Natural killer cell (primary cell): ENCODE results near the gene CCDC182. TPM values are rescaled to one million over a fixed set of nuclear protein-coding genes. Genes with fewer than 3 reads are reported as not detected.

Experiments used
- ATAC-seq, 3 donors: fragments of 150-1000 bp in 2 of 3; fragments of 200-7000 bp in 1 of 3; cut with Tn5 transposase; 1 replicate in 1 of 3; 2 replicates in 2 of 3; pipeline ENCODE4 v1.10.0; 2021; ENCODE audit warnings: mild to moderate bottlenecking in 2 of 3, moderate library complexity in 2 of 3
- DNase-seq, 2 donors: peaks; one replicate each; pipeline versions ENCODE4 v3.0.0 to v3.0.0-alpha.2; 2013 to 2021; ENCODE audit warnings: mixed read lengths in 1 of 2
- H3K27ac ChIP-seq: one replicate; pipeline ENCODE4 v1.5.1; 2013; ENCODE audit warnings: mild to moderate bottlenecking, low read length
- H3K27me3 ChIP-seq: one replicate; pipeline ENCODE4 v1.6.1; 2013; ENCODE audit warnings: low read length; ENCODE audit not compliant: control insufficient read depth, insufficient read depth
- H3K36me3 ChIP-seq: one replicate; pipeline ENCODE4 v1.6.1; 2013; ENCODE audit warnings: low read length; ENCODE audit not compliant: control insufficient read depth, insufficient read depth
- H3K4me1 ChIP-seq: one replicate; pipeline ENCODE4 v1.6.1; 2013; ENCODE audit warnings: low read length; ENCODE audit not compliant: control insufficient read depth, insufficient read depth
- H3K4me3 ChIP-seq: one replicate; pipeline ENCODE4 v1.5.1; 2013; ENCODE audit warnings: low read length
- H3K9me3 ChIP-seq: one replicate; pipeline ENCODE4 v1.6.1; 2013; ENCODE audit warnings: low read length; ENCODE audit not compliant: control insufficient read depth, insufficient read depth
- H3K27ac Mint-ChIP-seq, 2 donors: one replicate each; pipeline ENCODE4 v1.8.0; 2022; ENCODE audit warnings: mild to moderate bottlenecking in 2 of 2, mixed read lengths in 2 of 2, moderate library complexity in 1 of 2
- H3K27me3 Mint-ChIP-seq, 2 donors: one replicate each; pipeline ENCODE4 v1.8.0; 2022; ENCODE audit warnings: low read depth in 2 of 2, mixed read lengths in 2 of 2
- H3K36me3 Mint-ChIP-seq: one replicate; pipeline ENCODE4 v1.8.0; 2022; ENCODE audit warnings: mixed read lengths
- H3K4me1 Mint-ChIP-seq, 2 donors: one replicate each; pipeline ENCODE4 v1.8.0; 2022; ENCODE audit warnings: mixed read lengths in 2 of 2
- H3K4me3 Mint-ChIP-seq: one replicate; pipeline ENCODE4 v1.8.0; 2022; ENCODE audit warnings: mild to moderate bottlenecking, moderate library complexity, mixed read lengths
- H3K9me3 Mint-ChIP-seq, 2 donors: one replicate each; pipeline ENCODE4 v1.8.0; 2022; ENCODE audit warnings: mixed read lengths in 2 of 2
- CTCF ChIP-seq: fragments of 200-600 bp; IDR thresholded peaks from one replicate; pipeline ENCODE4 v1.8.0; 2022; ENCODE audit warnings: antibody characterized with exemption
- WGBS: methylation state at CpG from one replicate; pipeline ENCODE4 v1.1.7; 2013; ENCODE audit warnings: missing lambda C conversion rate; ENCODE audit not compliant: insufficient coverage; 5-methylcytosine and 5-hydroxymethylcytosine counted together
- intact Hi-C: fragments of 100-400 bp; cut with micrococcal nuclease; formaldehyde crosslinking; loops from one replicate; pipeline ENCODE4 v1.14.2; 2022
- total RNA-seq, 4 donors: library from RNA; stranded (reverse); fragments of 120-200 nt in 1 of 4; gene quantifications; one replicate each; pipeline versions ENCODE4 v1.2.3 to v1.2.4, GENCODE V29; 2013 to 2022

The CCDC182 gene
- total RNA-seq, 3 donors from 2014 or later (not counting 1 experiment from before 2014, with no cell fraction given) = not detected

- no peak for ATAC-seq
- no peaks in the 10 kb centered on the region for H3K4me1 Mint-ChIP-seq
- Histone ChIP-seq H3K27ac (no peak overlapping the region), H3K4me1 (no peaks in the 10 kb centered on the region), H3K4me3 (no peak overlapping the region), H3K9me3 (no peaks in the 10 kb centered on the region), H3K36me3 (no peaks in the 10 kb centered on the region), H3K27me3 (no peaks in the 10 kb centered on the region)
- H3K36me3 Mint-ChIP-seq = no peaks in the 10 kb centered on the region
- intact Hi-C loops = no loop called here
- H3K27me3 Mint-ChIP-seq = peaks cover 20 to 53% of the 10 kb centered on the region in 2 donors
- TF ChIP-seq CTCF = no peak
- H3K4me3 Mint-ChIP-seq = no peak overlapping the region
- no peaks in the 10 kb centered on the region for H3K9me3 Mint-ChIP-seq
- no peak for DNase-seq
- H3K27ac Mint-ChIP-seq = no peak overlapping the region
- WGBS = 95% methylated on average over 5 of the region's 6 CpGs
Measured at GRCh38 chr17:57767561-57767960, 22.5 kb upstream of the CCDC182 start.

- Histone ChIP-seq H3K4me1 (no peaks in the 10 kb centered on the region), H3K9me3 (no peaks in the 10 kb centered on the region), H3K36me3 (no peaks in the 10 kb centered on the region), H3K27me3 (no peaks in the 10 kb centered on the region), H3K27ac (no peak overlapping the region), H3K4me3 (no peak overlapping the region)
- TF ChIP-seq CTCF = no peak
- intact Hi-C loops = no loop called here
- Mint-ChIP-seq H3K36me3 (no peaks in the 10 kb centered on the region), H3K4me3 (no peak overlapping the region), H3K27me3 (peaks cover 15 to 49% of the 10 kb centered on the region in 2 donors), H3K9me3 (no peaks in the 10 kb centered on the region), H3K4me1 (no peaks in the 10 kb centered on the region), H3K27ac (no peak overlapping the region)
- 86% methylated on average over 2 of the region's 2 CpGs for WGBS
- ATAC-seq (no peak), DNase-seq (no peak)
Measured at GRCh38 chr17:57766318-57766943, 21.3 kb upstream of the CCDC182 start.

GRCh38 chr17:57762452-57763395 is 17.6 kb upstream of the CCDC182 start:
- 91% methylated on average over 19 of the region's 19 CpGs for WGBS
- Histone ChIP-seq H3K9me3 (no peaks in the 10 kb centered on the region), H3K4me3 (no peak overlapping the region), H3K27ac (no peak overlapping the region), H3K36me3 (no peaks in the 10 kb centered on the region), H3K27me3 (no peaks in the 10 kb centered on the region), H3K4me1 (no peaks in the 10 kb centered on the region)
- DNase-seq (no peak), ATAC-seq (no peak)
- Mint-ChIP-seq H3K9me3 (no peaks in the 10 kb centered on the region), H3K27me3 (peaks cover 8 to 27% of the 10 kb centered on the region in 2 donors), H3K27ac (no peak overlapping the region), H3K4me1 (no peaks in the 10 kb centered on the region), H3K4me3 (no peak overlapping the region), H3K36me3 (no peaks in the 10 kb centered on the region)
- no peak for TF ChIP-seq CTCF
- intact Hi-C loops = no loop called here
